Dendritic cell treated with granulocyte-macrophage colony-stimulating factor and Interleukin-4, amounts not matched to agents 40 ng/mL and 50 ng/mL, for 4 days (primary cell): ENCODE measurements around the gene GNMT.

Experiments
- H3K27ac Mint-ChIP-seq: one replicate; pipeline ENCODE4 v1.8.0; 2022; ENCODE audit warnings: mild to moderate bottlenecking, mixed read lengths
- H3K27me3 Mint-ChIP-seq: one replicate; pipeline ENCODE4 v1.8.0; 2022; ENCODE audit warnings: mild to moderate bottlenecking, mixed read lengths
- H3K36me3 Mint-ChIP-seq: one replicate; pipeline ENCODE4 v1.8.0; 2022; ENCODE audit warnings: low read depth, mixed read lengths
- H3K4me1 Mint-ChIP-seq: one replicate; pipeline ENCODE4 v1.8.0; 2022; ENCODE audit warnings: low read depth, mixed read lengths
- H3K4me3 Mint-ChIP-seq: one replicate; pipeline ENCODE4 v1.8.0; 2022; ENCODE audit warnings: mild to moderate bottlenecking, moderate library complexity, mixed read lengths
- H3K9me3 Mint-ChIP-seq: one replicate; pipeline ENCODE4 v1.8.0; 2022; ENCODE audit warnings: mixed read lengths
- intact Hi-C: fragments of 100-400 bp; cut with micrococcal nuclease; formaldehyde crosslinking; loops from one replicate; pipeline ENCODE4 v1.15.0; 2022

Gene GNMT

DNA sequence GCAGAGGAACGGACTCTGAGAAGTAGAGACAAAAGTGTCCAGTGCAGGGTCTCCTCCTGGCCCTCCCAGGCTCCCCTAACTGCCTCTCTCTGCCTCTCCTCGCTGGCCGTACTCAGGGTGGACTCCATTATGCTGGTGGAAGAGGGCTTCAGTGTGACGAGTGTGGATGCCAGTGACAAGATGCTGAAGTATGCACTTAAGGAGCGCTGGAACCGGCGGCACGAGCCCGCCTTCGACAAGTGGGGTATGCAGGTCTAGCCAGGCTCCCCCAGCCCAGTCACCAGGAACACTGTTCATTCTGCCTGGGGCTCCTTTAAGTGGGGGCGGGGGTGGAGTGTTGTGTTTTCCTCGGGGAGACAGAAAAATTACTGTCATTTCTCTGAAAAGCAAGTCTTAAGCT, 1.5 kb downstream of the GNMT start:
- H3K27ac Mint-ChIP-seq, result no peak overlapping the region
- peaks cover 51% of the 10 kb centered on the region for H3K36me3 Mint-ChIP-seq
- peaks cover 32% of the 10 kb centered on the region for H3K27me3 Mint-ChIP-seq
- peaks cover 21% of the 10 kb centered on the region for H3K4me1 Mint-ChIP-seq
- no peaks in the 10 kb centered on the region for H3K9me3 Mint-ChIP-seq
- intact Hi-C loops, result no loop called here
- H3K4me3 Mint-ChIP-seq, result no peak overlapping the region

GRCh38 chr6:42962502-42963178, 2.1 kb downstream of the GNMT start:
- Mint-ChIP-seq H3K4me1 (peaks cover 27% of the 10 kb centered on the region), H3K27ac (no peak overlapping the region), H3K4me3 (no peak overlapping the region), H3K27me3 (peaks cover 32% of the 10 kb centered on the region), H3K36me3 (peaks cover 57% of the 10 kb centered on the region), H3K9me3 (no peaks in the 10 kb centered on the region)
- intact Hi-C loops, result no loop called here

- H3K9me3 Mint-ChIP-seq, result no peaks in the 10 kb centered on the region
- peaks cover 27% of the 10 kb centered on the region for H3K4me1 Mint-ChIP-seq
- peaks cover 63% of the 10 kb centered on the region for H3K36me3 Mint-ChIP-seq
- intact Hi-C loops, result no loop called here
- H3K4me3 Mint-ChIP-seq, result no peak overlapping the region
- no peak overlapping the region for H3K27ac Mint-ChIP-seq
- H3K27me3 Mint-ChIP-seq, result peaks cover 32% of the 10 kb centered on the region
Measured at GRCh38 chr6:42963179-42963854, 2.8 kb downstream of the GNMT start.

GRCh38 chr6:42963855-42964605, 3.5 kb downstream of the GNMT start:
- no peaks in the 10 kb centered on the region for H3K9me3 Mint-ChIP-seq
- H3K27ac Mint-ChIP-seq, result no peak overlapping the region
- no peak overlapping the region for H3K4me3 Mint-ChIP-seq
- intact Hi-C loops, result no loop called here
- peaks cover 33% of the 10 kb centered on the region for H3K4me1 Mint-ChIP-seq
- peaks cover 32% of the 10 kb centered on the region for H3K27me3 Mint-ChIP-seq
- H3K36me3 Mint-ChIP-seq, result peaks cover 71% of the 10 kb centered on the region

- intact Hi-C loops, result no loop called here
- Mint-ChIP-seq H3K27ac (no peak overlapping the region), H3K27me3 (peaks cover 10% of the 10 kb centered on the region), H3K4me3 (no peak overlapping the region), H3K9me3 (no peaks in the 10 kb centered on the region), H3K36me3 (peaks cover 81% of the 10 kb centered on the region), H3K4me1 (peaks cover 29% of the 10 kb centered on the region)
Measured at GRCh38 chr6:42966571-42966970, 6.0 kb downstream of the GNMT start.

DNA sequence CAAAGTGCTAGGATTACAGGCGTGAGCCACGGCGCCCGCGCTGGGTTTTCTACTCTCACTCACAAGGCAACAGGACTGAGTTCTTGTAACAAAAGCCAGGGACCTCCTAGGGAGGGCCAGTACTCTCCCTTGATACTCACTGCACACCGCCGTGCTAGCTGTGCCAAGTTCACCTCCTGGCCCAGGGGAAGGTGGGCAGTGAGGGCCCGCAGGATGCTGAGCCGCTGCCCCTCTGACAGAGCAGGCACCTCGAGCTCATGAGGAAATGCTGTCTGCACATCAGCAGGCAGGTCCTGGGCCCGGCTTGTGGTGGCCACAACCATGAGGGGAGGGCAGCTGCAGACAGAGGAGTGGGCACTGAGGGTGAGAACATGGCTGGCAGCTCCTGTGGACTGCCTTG, 6.7 kb downstream of the GNMT start:
- Mint-ChIP-seq H3K27ac (no peak overlapping the region), H3K9me3 (no peaks in the 10 kb centered on the region), H3K4me3 (no peak overlapping the region), H3K27me3 (peaks cover 3% of the 10 kb centered on the region), H3K36me3 (peaks cover 75% of the 10 kb centered on the region), H3K4me1 (peaks cover 36% of the 10 kb centered on the region)
- intact Hi-C loops, result no loop called here

DNA sequence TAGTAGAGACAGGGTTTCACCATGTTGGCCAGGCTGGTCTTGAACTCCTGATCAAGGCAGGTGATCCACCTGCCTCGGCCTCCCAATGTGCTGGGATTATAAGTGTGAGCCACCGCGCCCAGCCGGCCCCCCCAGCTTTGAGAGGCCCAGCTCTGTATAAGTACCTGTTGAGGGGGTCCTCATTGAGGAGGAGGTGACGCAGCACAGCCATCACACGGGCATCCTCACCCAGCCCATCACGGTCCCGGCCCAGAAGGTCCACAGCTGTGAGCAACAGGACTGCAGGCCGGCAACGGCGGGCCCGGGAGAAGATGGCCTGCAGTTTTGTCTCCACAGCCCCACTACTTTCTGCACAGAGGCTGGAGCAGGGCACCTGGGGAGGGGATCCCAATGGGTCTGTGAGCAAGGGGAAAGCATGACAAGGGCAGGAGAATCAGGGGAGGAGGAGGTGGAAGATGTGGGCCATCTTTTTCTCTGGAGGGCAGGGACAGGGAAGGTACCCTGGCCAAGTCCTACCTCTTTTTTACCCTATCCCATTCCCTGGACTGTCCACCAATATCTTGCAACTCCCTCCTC, 7.7 kb downstream of the GNMT start:
- Mint-ChIP-seq H3K27me3 (no peaks in the 10 kb centered on the region), H3K27ac (no peak overlapping the region), H3K9me3 (no peaks in the 10 kb centered on the region), H3K36me3 (peaks cover 65% of the 10 kb centered on the region), H3K4me3 (no peak overlapping the region), H3K4me1 (peaks cover 37% of the 10 kb centered on the region)
- intact Hi-C loops, result no loop called here

DNA sequence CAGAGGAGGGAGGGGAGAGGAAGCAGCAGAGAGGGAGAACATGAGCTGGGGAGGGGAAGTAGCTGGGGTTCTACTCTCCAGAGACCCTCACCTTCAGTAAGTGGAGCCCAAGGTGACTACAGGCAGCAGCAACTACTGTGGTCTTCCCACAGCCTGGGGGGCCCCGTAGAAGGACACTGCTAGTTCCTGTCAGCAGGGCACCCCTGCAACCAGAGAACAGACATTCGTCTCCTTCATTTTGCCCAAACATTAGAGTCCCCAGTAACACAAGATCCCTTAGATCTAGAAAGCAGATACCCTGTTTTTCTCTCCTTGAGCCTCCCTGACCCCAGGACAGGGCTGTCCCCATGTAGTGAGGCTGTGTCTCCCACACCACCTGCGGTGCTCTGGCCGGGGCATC, 8.2 kb downstream of the GNMT start:
- Mint-ChIP-seq H3K27ac (no peak overlapping the region), H3K27me3 (no peaks in the 10 kb centered on the region), H3K9me3 (no peaks in the 10 kb centered on the region), H3K4me3 (no peak overlapping the region), H3K4me1 (peaks cover 37% of the 10 kb centered on the region), H3K36me3 (peaks cover 62% of the 10 kb centered on the region)
- intact Hi-C loops, result no loop called here

- intact Hi-C loops, result no loop called here
- H3K36me3 Mint-ChIP-seq, result peaks cover 59% of the 10 kb centered on the region
- no peak overlapping the region for H3K27ac Mint-ChIP-seq
Measured at GRCh38 chr6:42969431-42969830, 8.9 kb downstream of the GNMT start.

GRCh38 chr6:42969934-42970333, 9.4 kb downstream of the GNMT start:
- intact Hi-C loops, result no loop called here
- no peaks in the 10 kb centered on the region for H3K9me3 Mint-ChIP-seq
- peaks cover 37% of the 10 kb centered on the region for H3K4me1 Mint-ChIP-seq
- H3K27me3 Mint-ChIP-seq, result no peaks in the 10 kb centered on the region
- H3K27ac Mint-ChIP-seq, result no peak overlapping the region
- H3K36me3 Mint-ChIP-seq, result peaks cover 54% of the 10 kb centered on the region
- H3K4me3 Mint-ChIP-seq, result no peak overlapping the region

More at GRCh38 chr6:42969431-42969830, 8.9 kb downstream of the GNMT start:
- no peaks in the 10 kb centered on the region for H3K9me3 Mint-ChIP-seq
- H3K4me3 Mint-ChIP-seq, result no peak overlapping the region
- no peaks in the 10 kb centered on the region for H3K27me3 Mint-ChIP-seq
- peaks cover 37% of the 10 kb centered on the region for H3K4me1 Mint-ChIP-seq

GRCh38 chr6:42970871-42971612, 10.5 kb downstream of the GNMT start:
- no peaks in the 10 kb centered on the region for H3K9me3 Mint-ChIP-seq
- no peak overlapping the region for H3K4me3 Mint-ChIP-seq
- peak overlapping the region; percentile 32 for H3K27ac Mint-ChIP-seq
- peaks cover 43% of the 10 kb centered on the region for H3K36me3 Mint-ChIP-seq
- peaks cover 37% of the 10 kb centered on the region for H3K4me1 Mint-ChIP-seq
- intact Hi-C loops, result no loop called here
- H3K27me3 Mint-ChIP-seq, result no peaks in the 10 kb centered on the region

GRCh38 chr6:42971746-42972327, 11.3 kb downstream of the GNMT start:
- peaks cover 33% of the 10 kb centered on the region for H3K4me1 Mint-ChIP-seq
- no peaks in the 10 kb centered on the region for H3K27me3 Mint-ChIP-seq
- H3K9me3 Mint-ChIP-seq, result no peaks in the 10 kb centered on the region
- intact Hi-C loops, result no loop called here
- H3K27ac Mint-ChIP-seq, result peak overlapping the region; percentile 32
- H3K36me3 Mint-ChIP-seq, result peaks cover 40% of the 10 kb centered on the region
- no peak overlapping the region for H3K4me3 Mint-ChIP-seq

DNA sequence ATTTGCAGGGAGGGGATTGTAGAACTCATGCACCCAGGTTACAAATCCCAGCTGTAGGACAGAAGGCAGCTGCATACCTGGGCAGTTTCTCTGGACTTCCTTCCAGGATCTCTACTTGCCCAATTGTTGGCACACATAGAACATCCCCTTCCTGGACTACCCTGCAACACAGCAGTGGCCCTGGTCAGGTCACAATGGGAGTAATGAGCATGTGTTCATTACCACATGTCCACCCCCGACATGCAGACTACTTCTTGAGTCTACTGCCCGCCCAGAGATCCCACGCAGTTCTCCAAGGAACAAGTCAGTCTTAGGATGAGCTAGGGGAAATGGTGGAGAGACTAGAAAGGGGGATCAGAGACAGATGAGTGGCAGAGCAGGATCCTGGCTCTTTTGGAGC, 13.4 kb downstream of the GNMT start:
- Mint-ChIP-seq H3K4me1 (peaks cover 38% of the 10 kb centered on the region), H3K27ac (no peak overlapping the region), H3K4me3 (no peak overlapping the region), H3K27me3 (no peaks in the 10 kb centered on the region), H3K9me3 (no peaks in the 10 kb centered on the region), H3K36me3 (peaks cover 35% of the 10 kb centered on the region)
- intact Hi-C loops, result no loop called here
